IMR-90 (cell line): ENCODE data around the gene CTSO. TPM values are rescaled to one million over a fixed set of nuclear protein-coding genes. Genes with fewer than 3 reads are reported as not detected.

Source experiments
- ATAC-seq: fragments of 200-7000 bp; cut with Tn5 transposase; 2 replicates; pipeline ENCODE4 v1.9.1; 2020; ENCODE audit warnings: low read depth, mild to moderate bottlenecking, moderate library complexity
- BruUV-seq: library from RNA; stranded (reverse); fragments of 400-500 nt; replicated peaks from 2 replicates; lab custom pipeline; 2021; lab: Mats Ljungman, UMichigan
- CTCF ChIA-PET: fragments of 300-600 bp; formaldehyde crosslinking; extraction: SDS; loops from one replicate; lab custom pipeline; 2021; ENCODE audit warnings: antibody characterized with exemption; lab: Yijun Ruan, JAX
- POLR2A ChIA-PET: fragments of 300-600 bp; sonication (Branson Sonifier 250); formaldehyde crosslinking; loops from one replicate; lab custom pipeline; 2022; ENCODE audit warnings: antibody characterized with exemption; ENCODE audit not compliant: unreplicated experiment; lab: Charles Lee
- DNase-seq: peaks from one replicate; pipeline ENCODE4 v3.0.0; 2013
- H2AFZ ChIP-seq: replicated peaks from 2 replicates; pipeline ENCODE3; 2013; ENCODE audit warnings: low read length, mild to moderate bottlenecking; ENCODE audit not compliant: poor library complexity
- H2AK5ac ChIP-seq: 2 replicates; pipeline ENCODE4 v1.6.1; 2013; ENCODE audit warnings: low read depth, low read length, inconsistent platforms
- H2AK9ac ChIP-seq: replicated peaks from 2 replicates; pipeline ENCODE3; 2013; ENCODE audit warnings: mild to moderate bottlenecking, low read depth, low read length, moderate library complexity; ENCODE audit not compliant: poor library complexity
- H2BK120ac ChIP-seq: 2 replicates; pipeline ENCODE4 v1.6.1; 2013; ENCODE audit warnings: low read depth, low read length, inconsistent platforms
- H2BK15ac ChIP-seq: 3 replicates; pipeline ENCODE4 v1.6.1; 2013; ENCODE audit warnings: low read depth, low read length, inconsistent platforms
- H2BK20ac ChIP-seq: 2 replicates; pipeline ENCODE4 v1.6.1; 2013; ENCODE audit warnings: low read depth, mild to moderate bottlenecking, inconsistent platforms, low read length, moderate library complexity
- H2BK5ac ChIP-seq: 2 replicates; pipeline ENCODE4 v1.6.1; 2013; ENCODE audit warnings: mild to moderate bottlenecking, low read depth, low read length, inconsistent platforms; ENCODE audit not compliant: poor library complexity, severe bottlenecking
- H3K14ac ChIP-seq: replicated peaks from 2 replicates; pipeline ENCODE4 v1.6.1; 2013; ENCODE audit warnings: low read depth, low read length, inconsistent platforms
- H3K18ac ChIP-seq: 2 replicates; pipeline ENCODE4 v1.6.1; 2013; ENCODE audit warnings: low read depth, low read length, control low read depth
- H3K23ac ChIP-seq: 2 replicates; pipeline ENCODE4 v1.6.1; 2013; ENCODE audit warnings: low read depth, low read length, inconsistent platforms
- H3K27ac ChIP-seq: 2 replicates; pipeline ENCODE4 v1.5.1; 2013; ENCODE audit warnings: mild to moderate bottlenecking, control low read depth, low read length; ENCODE audit not compliant: insufficient read depth
- H3K27me3 ChIP-seq: 2 replicates; pipeline ENCODE4 v1.6.1; 2013; ENCODE audit warnings: low read length; ENCODE audit not compliant: control insufficient read depth, insufficient read depth
- H3K36me3 ChIP-seq: 2 replicates; pipeline ENCODE4 v1.6.1; 2013; ENCODE audit warnings: low read length, mixed read lengths; ENCODE audit not compliant: control insufficient read depth, insufficient read depth
- H3K4ac ChIP-seq: 2 replicates; pipeline ENCODE4 v1.6.1; 2013; ENCODE audit warnings: low read depth, low read length, inconsistent platforms
- H3K4me1 ChIP-seq: 2 replicates; pipeline ENCODE4 v1.6.1; 2013; ENCODE audit warnings: low read length, mixed read lengths; ENCODE audit not compliant: control insufficient read depth, insufficient read depth
- H3K4me2 ChIP-seq: 2 replicates; pipeline ENCODE4 v1.6.1; 2013; ENCODE audit warnings: low read depth, mild to moderate bottlenecking, control low read depth, low read length, moderate library complexity
- H3K4me3 ChIP-seq: 2 replicates; pipeline ENCODE4 v1.5.1; 2013; ENCODE audit warnings: low read depth, mild to moderate bottlenecking, control low read depth, low read length, moderate library complexity; ENCODE audit not compliant: insufficient read depth
- H3K56ac ChIP-seq: 2 replicates; pipeline ENCODE4 v1.6.1; 2013; ENCODE audit warnings: low read length, inconsistent platforms; ENCODE audit not compliant: insufficient read depth; ENCODE audit errors: extremely low read depth
- H3K79me1 ChIP-seq, 2 experiments: 2 replicates each; pipeline ENCODE4 v1.6.1; 2013; ENCODE audit warnings: low read length in 2 of 2, inconsistent platforms in 1 of 2, low read depth in 1 of 2
- H3K9ac ChIP-seq: 2 replicates; pipeline ENCODE4 v1.6.1; 2013; ENCODE audit warnings: low read depth, low read length, control low read depth
- H3K9me1 ChIP-seq: 2 replicates; pipeline ENCODE4 v1.6.1; 2013; ENCODE audit warnings: low read length, inconsistent platforms; ENCODE audit not compliant: insufficient read depth
- H3K9me3 ChIP-seq: 2 replicates; pipeline ENCODE4 v1.6.1; 2013; ENCODE audit warnings: low read length; ENCODE audit not compliant: control insufficient read depth, insufficient read depth
- H4K20me1 ChIP-seq: 2 replicates; pipeline ENCODE4 v1.6.1; 2013; ENCODE audit warnings: low read length, inconsistent platforms; ENCODE audit not compliant: insufficient read depth
- H4K5ac ChIP-seq: 2 replicates; pipeline ENCODE4 v1.6.1; 2013; ENCODE audit warnings: mild to moderate bottlenecking, low read depth, low read length, control low read depth
- H4K8ac ChIP-seq, 2 experiments: 2 replicates each; pipeline ENCODE4 v1.6.1; 2013; ENCODE audit warnings: low read depth in 2 of 2, low read length in 2 of 2, control low read depth in 1 of 2, inconsistent platforms in 1 of 2
- H4K91ac ChIP-seq: 2 replicates; pipeline ENCODE4 v1.6.1; 2013; ENCODE audit warnings: low read depth, low read length, inconsistent platforms; ENCODE audit not compliant: insufficient read depth
- CHD1 ChIP-seq: IDR thresholded peaks from 2 replicates; pipeline ENCODE4 v1.6.1; 2012; ENCODE audit warnings: low read depth, low read length, improper control_type of control experiment
- MAFK ChIP-seq: IDR thresholded peaks from 2 replicates; pipeline ENCODE4 v1.6.1; 2012; ENCODE audit warnings: low read depth, low read length, improper control_type of control experiment
- MAZ ChIP-seq: IDR thresholded peaks from 2 replicates; pipeline ENCODE4 v1.6.1; 2012; ENCODE audit warnings: low read depth, mild to moderate bottlenecking, low read length, improper control_type of control experiment, moderate library complexity, borderline replicate concordance
- POLR2A ChIP-seq: IDR thresholded peaks from 2 replicates; pipeline ENCODE4 v1.6.1; 2012; ENCODE audit warnings: mild to moderate bottlenecking, low read depth, low read length
- RAD21 ChIP-seq: IDR thresholded peaks from 2 replicates; pipeline ENCODE4 v1.6.1; 2012; ENCODE audit warnings: low read length, improper control_type of control experiment
- RCOR1 ChIP-seq: IDR thresholded peaks from 2 replicates; pipeline ENCODE4 v1.6.1; 2012; ENCODE audit warnings: mild to moderate bottlenecking, low read length, improper control_type of control experiment; ENCODE audit not compliant: insufficient replicate concordance
- USF2 ChIP-seq: fragments of 150-350 bp; IDR thresholded peaks from 2 replicates; pipeline ENCODE4 v1.6.1; 2017; ENCODE audit warnings: mild to moderate bottlenecking, antibody characterized with exemption, low read length, low read depth
- WGBS, 2 experiments: methylation state at CpG; one replicate each; pipeline versions ENCODE4 v1.1.5 to v1.1.7; 2013; ENCODE audit warnings: missing lambda C conversion rate in 2 of 2; ENCODE audit not compliant: insufficient read length in 1 of 2; ENCODE audit errors: extremely low coverage in 2 of 2; 5-methylcytosine and 5-hydroxymethylcytosine counted together
- dilution Hi-C: fragments of 300-500 bp; cut with HindIII; formaldehyde crosslinking; loops from one replicate; pipeline ENCODE4 v1.14.3; 2018; ENCODE audit warnings: low sequenced_read_pairs; ENCODE audit not compliant: unreplicated experiment
- in situ Hi-C: fragments of 300-500 bp; cut with MboI; formaldehyde crosslinking; loops from 3 replicates; pipeline ENCODE4 v1.14.3; 2019; ENCODE audit warnings: low sequenced_read_pairs, inconsistent platforms, mixed read lengths
- intact Hi-C: fragments of 100-400 bp; cut with micrococcal nuclease; formaldehyde crosslinking; loops from 2 replicates; pipeline ENCODE4 v1.10.0; 2022
- polyA plus RNA-seq, 3 experiments: library from polyadenylated mRNA; depleted of rRNA; stranded (reverse); fragments of >200 nt; gene quantifications; 2 replicates each; pipeline ENCODE4 v1.2.3, GENCODE V29; 2012; ENCODE audit warnings: low replicate concordance in 1 of 3
- total RNA-seq: library from RNA; depleted of rRNA; stranded (reverse); fragments of >200 nt; gene quantifications from 2 replicates; pipeline ENCODE4 v1.2.3, GENCODE V29; 2012

CTSO gene
- total and polyA plus RNA-seq, 2 of the 4 experiments (the other 2 are of a cell fraction) = 2.9 to 3.9 TPM

- Histone ChIP-seq H2AFZ (no peak overlapping the region), H4K91ac (no peak overlapping the region), H2BK20ac (no peak overlapping the region), H3K79me1 (no peaks in the 10 kb centered on the region), H3K23ac (no peak overlapping the region), H3K9ac (no peak overlapping the region), H3K27me3 (no peaks in the 10 kb centered on the region), H2BK15ac (no peak overlapping the region), H2BK5ac (no peak overlapping the region), H4K20me1 (no peaks in the 10 kb centered on the region), H3K9me3 (no peaks in the 10 kb centered on the region), H3K27ac (no peak overlapping the region), H2AK9ac (no peak overlapping the region), H3K36me3 (no peaks in the 10 kb centered on the region), H3K4ac (no peak overlapping the region; the same call in 1 of the 2 replicates), H2AK5ac (no peak overlapping the region), H4K8ac (no peak overlapping the region), H3K4me3 (no peak overlapping the region), H3K4me2 (no peak overlapping the region), H3K9me1 (no peaks in the 10 kb centered on the region; the same call in 1 of the 2 replicates), H3K56ac (no peak overlapping the region), H3K14ac (no peak overlapping the region), H4K5ac (no peak overlapping the region), H3K18ac (no peak overlapping the region; the same call in 1 of the 2 replicates), H2BK120ac (no peak overlapping the region), H3K4me1 (no peaks in the 10 kb centered on the region)
- BruUV-seq = no TSS peak
- WGBS, 2 experiments = 90% methylated on average over 3 of the region's 4 CpGs; no CpG with 5 or more reads in 1 of the 2 experiments
- ChIA-PET POLR2A (no interaction called here), CTCF (no interaction called here)
- ATAC-seq = no peak
- intact Hi-C loops = loop anchor here (10.0 kb wide), 1 partner anchor 1005 kb away; no protein-coding TSS in a partner anchor
- in situ Hi-C loops = loop anchor here (10.0 to 25.0 kb wide), 3 partner anchors 515 to 1003 kb away; partner anchors contain the start of gene PDGFC
- dilution Hi-C loops = no loop called here
- TF ChIP-seq CHD1 (no peak), RCOR1 (no peak), MAZ (no peak), RAD21 (no peak), USF2 (no peak), POLR2A (no peak), MAFK (no peak)
- DNase-seq = no peak
Measured at GRCh38 chr4:155959417-155959816, 5.8 kb upstream of the CTSO start.
